HepG2 (cell line): ENCODE measurements around the gene AKR1C4. TPM values are rescaled to one million over a fixed set of nuclear protein-coding genes. Genes with fewer than 3 reads are reported as not detected.

ENCODE experiments used
- CAMTA2 ChIP-seq: sonication (generic); formaldehyde crosslinking; IDR thresholded peaks from 2 replicates; pipeline ENCODE4 v1.4.0; 2020; ENCODE audit warnings: mild to moderate bottlenecking, missing genetic modification reagents, borderline replicate concordance
- CREBL2 ChIP-seq: sonication (generic); formaldehyde crosslinking; IDR thresholded peaks from 2 replicates; pipeline ENCODE4 v1.8.1; 2023; ENCODE audit warnings: missing genetic modification reagents, mild to moderate bottlenecking, borderline replicate concordance
- FOXA1 ChIP-seq, 2 experiments: fragments of 450-650 bp in 1 of 2; sonication (generic) in 1 of 2; formaldehyde crosslinking in 1 of 2; IDR thresholded peaks; 2 replicates each; pipeline versions ENCODE4 v1.4.0 to v1.6.1; 2016 to 2020; ENCODE audit warnings: missing genetic modification reagents in 1 of 2
- IRF9 ChIP-seq: sonication (generic); formaldehyde crosslinking; IDR thresholded peaks from 2 replicates; pipeline ENCODE4 v1.8.0; 2022; ENCODE audit warnings: missing genetic modification reagents, mild to moderate bottlenecking, borderline replicate concordance
- KLF13 ChIP-seq: sonication (generic); formaldehyde crosslinking; IDR thresholded peaks from 2 replicates; pipeline ENCODE4 v1.4.0; 2020; ENCODE audit warnings: mild to moderate bottlenecking, missing genetic modification reagents
- MEF2D ChIP-seq: sonication (generic); formaldehyde crosslinking; IDR thresholded peaks from 2 replicates; pipeline ENCODE4 v1.5.1; 2020; ENCODE audit warnings: mild to moderate bottlenecking, missing genetic modification reagents
- NCOA5 ChIP-seq: sonication (generic); formaldehyde crosslinking; IDR thresholded peaks from 2 replicates; pipeline ENCODE4 v1.4.0; 2020; ENCODE audit warnings: missing genetic modification reagents
- NFATC3 ChIP-seq: sonication (generic); formaldehyde crosslinking; IDR thresholded peaks from 2 replicates; pipeline ENCODE4 v1.5.1; 2020; ENCODE audit warnings: mild to moderate bottlenecking, missing genetic modification reagents
- PRDM10 ChIP-seq: sonication (generic); formaldehyde crosslinking; IDR thresholded peaks from 2 replicates; pipeline ENCODE4 v1.4.0; 2020; ENCODE audit warnings: low read depth, missing genetic modification reagents
- RFXANK ChIP-seq: IDR thresholded peaks from 2 replicates; pipeline ENCODE4 v1.6.1; 2016
- ZFP36L2 ChIP-seq: sonication (generic); formaldehyde crosslinking; IDR thresholded peaks from 2 replicates; pipeline ENCODE4 v1.4.0; 2020; ENCODE audit warnings: missing genetic modification reagents
- ZHX2 ChIP-seq, 2 experiments: sonication (generic) in 1 of 2; formaldehyde crosslinking in 1 of 2; IDR thresholded peaks; 2 replicates each; pipeline versions ENCODE4 v1.6.1 to v1.9.0; 2014 to 2022; ENCODE audit warnings: antibody characterized with exemption in 1 of 2, borderline replicate concordance in 1 of 2, inconsistent platforms in 1 of 2, low read depth in 1 of 2, missing genetic modification reagents in 1 of 2
- ZNF629 ChIP-seq: sonication (generic); formaldehyde crosslinking; conservative IDR thresholded peaks from 2 replicates; pipeline ENCODE4 v1.5.0; 2020; ENCODE audit warnings: missing genetic modification reagents
- ZNF670 ChIP-seq: sonication (generic); formaldehyde crosslinking; IDR thresholded peaks from 2 replicates; pipeline ENCODE4 v1.8.0; 2022; ENCODE audit warnings: mild to moderate bottlenecking, missing genetic modification reagents, borderline replicate concordance
- ZNF704 ChIP-seq: sonication (generic); formaldehyde crosslinking; IDR thresholded peaks from 2 replicates; pipeline ENCODE4 v1.8.1; 2023; ENCODE audit warnings: mild to moderate bottlenecking, inconsistent platforms, moderate library complexity, missing genetic modification reagents, borderline replicate concordance
- polyA plus RNA-seq, 8 experiments: library from polyadenylated mRNA; depleted of rRNA in 3 of 8; stranded (reverse) in 7 of 8; unstranded in 1 of 8; fragments of >200 nt; fragmentation: Illumina TruSeq in 4 of 8; extraction: Trizol in 4 of 8; gene quantifications; 2 replicates each; pipeline versions ENCODE4 v1.2.1 to v1.2.3, GENCODE V29; 2011 to 2016; ENCODE audit warnings: low read depth in 4 of 8, missing spikeins in 1 of 8, mixed read lengths in 1 of 8; ENCODE audit not compliant: insufficient read depth in 1 of 8
- total RNA-seq, 5 experiments: library from RNA; depleted of rRNA; stranded (reverse); fragments of >200 nt; fragmentation: Illumina TruSeq; extraction: Trizol; gene quantifications; 2 replicates each; pipeline ENCODE4 v1.2.3, GENCODE V29; 2016; ENCODE audit warnings: low read depth in 1 of 5

AKR1C4 gene
- total and polyA plus RNA-seq, 2 of the 13 experiments (the other 11 are each of a cell fraction or from before 2014, with no cell fraction given): 0.18 to 1.3 TPM

- TF ChIP-seq ZHX2 (IDR thresholded peaks at IDR 0.05; ENCODE audit: low read depth) (no peak), ZHX2 (CRISPR knock-in tag; IDR thresholded peaks at IDR 0.05; ENCODE audit: borderline replicate concordance) (no peak), KLF13 (CRISPR knock-in tag) (no peak), MEF2D (peak; percentile 76), ZFP36L2 (CRISPR knock-in tag) (no peak), CAMTA2 (no peak), PRDM10 (CRISPR knock-in tag) (peak; percentile 62; the same call in 1 of the 2 replicates), RFXANK (no peak), ZNF629 (CRISPR knock-in tag) (no peak), NCOA5 (CRISPR knock-in tag) (no peak), CREBL2 (no peak), IRF9 (CRISPR knock-in tag) (no peak; the same call in 1 of the 2 replicates), ZNF704 (CRISPR knock-in tag) (no peak), NFATC3 (no peak), ZNF670 (no peak), FOXA1 (IDR thresholded peaks at IDR 0.05) (peak; percentile 94), FOXA1 (CRISPR knock-in tag; IDR thresholded peaks at IDR 0.05) (peak; percentile 97)
Observed at GRCh38 chr10:5243521-5243987, 46.9 kb downstream of the AKR1C4 start (continued).
